ENCODE measurements around the gene RASIP1.
A peak's percentile ranks its signal among the peaks of the same experiment; 100 is the strongest.
"Not testable (repeated sequence)": the region's sequence is repeated elsewhere in the genome, so short reads cannot be mapped to it uniquely, and the experiment has no call there.

The RASIP1 gene

DNA sequence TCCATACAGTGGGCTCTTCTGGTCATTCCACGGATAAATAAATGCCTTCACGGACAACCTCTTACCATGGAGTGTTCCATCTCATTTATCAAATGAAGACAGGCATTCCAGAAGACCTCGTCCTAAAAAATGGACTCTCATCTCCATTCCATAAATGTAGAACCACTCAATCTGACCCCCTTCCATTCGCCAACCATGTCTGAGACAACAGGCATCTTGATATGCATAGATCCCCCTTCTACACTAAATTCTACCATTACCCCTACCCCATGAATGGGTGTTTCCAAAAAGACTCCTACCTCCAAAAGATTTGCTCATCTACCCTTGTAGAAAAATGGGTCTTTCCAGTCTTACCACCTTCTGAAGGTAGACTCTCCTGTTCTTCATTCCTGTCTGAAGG lies 9.0 kb downstream of the RASIP1 start:
- no peak for DNase-seq (ENCODE audit: low spot score)

DNA sequence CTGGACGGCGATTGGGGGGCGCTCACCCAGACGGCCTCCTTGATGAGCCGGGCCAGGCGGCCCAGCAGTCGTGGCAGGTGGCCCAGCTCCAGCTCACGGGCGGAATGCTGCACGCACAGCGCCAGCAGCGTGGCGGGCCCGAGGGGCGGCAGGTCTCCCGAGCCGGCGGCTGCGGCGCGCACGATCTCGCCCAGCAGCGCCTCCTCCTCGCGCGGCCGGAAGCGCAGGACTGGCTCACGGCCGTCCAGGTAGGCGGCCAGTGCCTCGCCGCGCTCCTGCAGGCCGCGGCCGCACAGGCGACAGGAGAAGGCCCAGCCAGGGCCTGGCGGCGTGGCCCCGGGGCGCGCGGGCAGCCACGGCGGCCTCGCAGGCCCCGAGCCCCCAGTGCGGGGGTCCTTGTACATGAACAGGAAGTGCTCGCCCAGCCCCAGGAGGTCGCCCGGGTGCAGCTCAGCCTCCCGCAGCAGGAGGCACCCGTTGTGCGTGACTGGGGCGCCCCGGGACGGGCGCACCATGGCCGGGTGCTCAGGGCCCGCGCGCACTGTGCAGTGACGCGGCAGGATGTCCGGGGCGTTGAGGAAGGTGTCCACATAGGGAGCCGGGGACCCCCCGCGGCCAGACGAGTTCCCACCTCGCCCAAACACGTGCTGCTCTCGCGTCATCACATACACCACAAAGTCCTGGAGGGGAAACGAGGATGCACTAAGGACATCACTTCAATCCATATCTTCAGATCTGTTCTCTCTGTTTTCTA lies 11.3 kb downstream of the RASIP1 start:
- no peak for DNase-seq (ENCODE audit: low spot score)

- DNase-seq (ENCODE audit: low spot score), result no peak
Observed at GRCh38 chr19:48726556-48726955, 13.9 kb downstream of the RASIP1 start.

GRCh38 chr19:48724796-48725753 lies 15.3 kb downstream of the RASIP1 start:
- peak; percentile 65 for DNase-seq (ENCODE audit: low spot score)

GRCh38 chr19:48722196-48722708 lies 18.2 kb downstream of the RASIP1 start:
- DNase-seq (ENCODE audit: low spot score), result no peak

DNA sequence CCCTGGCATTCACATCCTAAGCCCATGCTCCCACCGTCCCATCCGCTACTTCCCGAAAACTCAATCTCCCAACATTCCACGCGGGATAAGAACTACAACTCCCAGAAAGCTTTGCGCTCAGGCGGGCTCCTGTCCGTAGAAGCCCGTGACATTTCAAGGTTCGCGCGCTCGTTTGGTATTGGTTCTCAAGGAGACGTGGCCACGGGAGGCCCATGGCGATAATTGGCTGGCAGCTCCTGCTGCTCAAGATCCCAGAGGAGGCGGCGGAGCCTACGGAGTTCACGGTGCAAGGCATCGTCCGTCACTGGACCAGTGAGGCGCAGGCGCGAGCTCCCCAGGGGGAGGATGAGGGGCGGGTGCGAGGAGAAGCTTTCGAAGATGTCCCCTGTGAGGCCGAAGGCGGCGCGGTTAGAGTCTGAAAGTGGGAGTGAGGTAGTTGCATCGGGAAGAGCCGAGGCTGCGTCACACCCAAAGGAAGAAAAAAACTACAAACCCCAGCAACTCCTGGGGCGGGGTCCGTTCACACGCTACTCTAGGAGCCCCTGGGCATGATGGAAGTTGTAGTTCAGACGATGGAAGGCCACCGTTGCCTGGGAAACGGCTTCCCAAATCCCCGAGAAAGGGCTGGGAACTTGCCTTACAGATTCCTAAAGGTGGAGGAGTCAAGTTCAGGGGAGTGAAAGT lies 19.7 kb downstream of the RASIP1 start:
- DNase-seq (ENCODE audit: low spot score), result peak; percentile 97

- no peak for DNase-seq (ENCODE audit: low spot score)
Observed at GRCh38 chr19:48720251-48720612, 20.2 kb downstream of the RASIP1 start.

- DNase-seq (ENCODE audit: low spot score), result no peak
Observed at GRCh38 chr19:48719263-48720171, 20.9 kb downstream of the RASIP1 start, which contains the start of gene MAMSTR. MAMSTR (minus strand) TSS chr19:48719725; CDS start chr19:48719031, 694 bp downstream.

DNA sequence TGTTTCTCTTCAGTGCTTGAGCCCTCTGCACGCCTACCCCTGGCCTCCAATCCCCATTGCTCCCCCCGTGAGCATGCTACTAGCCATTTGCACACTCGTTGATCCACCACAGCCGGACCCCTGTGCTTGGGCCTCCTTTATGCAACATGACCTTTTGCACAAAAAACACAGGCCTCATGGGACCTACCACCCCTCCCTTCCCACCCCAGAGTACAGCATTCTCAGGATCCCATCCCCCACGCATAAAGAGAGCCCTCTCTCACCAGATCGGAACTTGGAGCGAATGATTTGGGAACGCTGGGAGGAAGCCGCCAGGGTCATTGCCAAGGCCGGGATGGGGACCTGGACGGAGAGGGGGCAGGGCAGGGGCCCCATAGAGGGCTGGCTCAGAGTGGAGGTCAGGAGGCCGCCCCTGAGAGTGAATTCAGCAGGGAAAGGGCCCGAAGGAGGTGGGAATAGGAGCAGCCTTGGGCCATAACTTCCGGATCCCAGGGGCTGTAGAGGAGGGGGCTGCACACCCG lies 21.6 kb downstream of the RASIP1 start:
- DNase-seq (ENCODE audit: low spot score), result no peak

GRCh38 chr19:48718106-48718505 lies 22.3 kb downstream of the RASIP1 start:
- DNase-seq (ENCODE audit: low spot score), result not testable (repeated sequence)

- peak; percentile 55 for DNase-seq (ENCODE audit: low spot score)
Observed at GRCh38 chr19:48716562-48717291, 23.7 kb downstream of the RASIP1 start.

GRCh38 chr19:48715681-48716171 lies 24.7 kb downstream of the RASIP1 start:
- DNase-seq (ENCODE audit: low spot score), result no peak

GRCh38 chr19:48714759-48715675 lies 25.4 kb downstream of the RASIP1 start:
- no peak for DNase-seq (ENCODE audit: low spot score)

- DNase-seq (ENCODE audit: low spot score), result peak; percentile 99
Observed at GRCh38 chr19:48713864-48714755, 26.3 kb downstream of the RASIP1 start.

- DNase-seq (ENCODE audit: low spot score), result no peak
Observed at GRCh38 chr19:48713041-48713863, 27.2 kb downstream of the RASIP1 start.

DNA sequence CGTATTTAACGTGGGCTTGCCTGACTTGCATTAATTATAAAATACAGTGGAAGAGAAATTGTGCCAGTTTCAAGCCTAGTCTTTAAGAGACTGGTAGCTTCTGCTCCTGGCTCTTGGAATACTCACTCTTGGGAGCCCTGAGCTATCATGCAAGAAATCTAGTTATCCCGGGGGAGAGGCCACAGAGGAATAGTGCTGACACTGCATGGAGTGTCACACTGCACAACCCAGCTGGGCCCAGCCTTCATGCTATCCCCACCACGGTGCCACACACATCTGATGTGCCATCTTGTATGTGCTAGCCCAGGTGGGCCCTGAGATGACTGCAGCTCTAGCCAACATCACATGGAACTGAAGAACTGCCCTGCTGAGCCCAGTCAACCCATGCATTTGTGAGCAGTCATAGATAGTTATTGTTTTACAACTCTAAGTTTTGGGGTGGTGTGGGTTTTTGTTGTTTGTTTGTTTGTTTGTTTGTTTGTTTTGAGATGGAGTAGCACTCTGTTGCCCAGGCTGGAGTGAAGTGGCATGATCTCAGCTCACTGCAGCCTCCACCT lies 29.2 kb downstream of the RASIP1 start:
- DNase-seq (ENCODE audit: low spot score), result no peak

GRCh38 chr19:48708471-48708870 lies 31.9 kb downstream of the RASIP1 start:
- DNase-seq (ENCODE audit: low spot score), result no peak

All from AG20443 (cell line).